WERI-Rb-1 (cell line): ENCODE data around the gene RAB35.

Source experiments
- DNase-seq: peaks from one replicate; pipeline ENCODE4 v3.0.0-alpha.2; 2020
- H3K27ac ChIP-seq: fragments of 250-450 bp; sonication (Bioruptor Pico); 2 replicates; pipeline ENCODE4 v1.5.1; 2020; ENCODE audit warnings: mild to moderate bottlenecking, moderate library complexity
- H3K27me3 ChIP-seq: fragments of 250-450 bp; sonication (Bioruptor Pico); 2 replicates; pipeline ENCODE4 v1.5.1; 2021; ENCODE audit warnings: mild to moderate bottlenecking, low read depth, moderate library complexity; ENCODE audit not compliant: insufficient read depth, severe bottlenecking
- H3K36me3 ChIP-seq: fragments of 250-450 bp; sonication (Bioruptor Pico); 2 replicates; pipeline ENCODE4 v1.5.1; 2020; ENCODE audit warnings: mild to moderate bottlenecking, moderate library complexity
- H3K4me3 ChIP-seq: 2 replicates; pipeline ENCODE4 v1.5.1; 2011; ENCODE audit warnings: low read depth, mild to moderate bottlenecking, control low read depth, low read length
- H3K9me3 ChIP-seq: fragments of 250-450 bp; sonication (Bioruptor Pico); 2 replicates; pipeline ENCODE4 v1.5.1; 2021; ENCODE audit warnings: mild to moderate bottlenecking, moderate library complexity; ENCODE audit not compliant: severe bottlenecking
- CTCF ChIP-seq: IDR thresholded peaks from 2 replicates; pipeline ENCODE4 v1.5.1; 2011; ENCODE audit warnings: low read depth, mild to moderate bottlenecking, control low read depth, inconsistent platforms, low read length

Gene RAB35

DNA sequence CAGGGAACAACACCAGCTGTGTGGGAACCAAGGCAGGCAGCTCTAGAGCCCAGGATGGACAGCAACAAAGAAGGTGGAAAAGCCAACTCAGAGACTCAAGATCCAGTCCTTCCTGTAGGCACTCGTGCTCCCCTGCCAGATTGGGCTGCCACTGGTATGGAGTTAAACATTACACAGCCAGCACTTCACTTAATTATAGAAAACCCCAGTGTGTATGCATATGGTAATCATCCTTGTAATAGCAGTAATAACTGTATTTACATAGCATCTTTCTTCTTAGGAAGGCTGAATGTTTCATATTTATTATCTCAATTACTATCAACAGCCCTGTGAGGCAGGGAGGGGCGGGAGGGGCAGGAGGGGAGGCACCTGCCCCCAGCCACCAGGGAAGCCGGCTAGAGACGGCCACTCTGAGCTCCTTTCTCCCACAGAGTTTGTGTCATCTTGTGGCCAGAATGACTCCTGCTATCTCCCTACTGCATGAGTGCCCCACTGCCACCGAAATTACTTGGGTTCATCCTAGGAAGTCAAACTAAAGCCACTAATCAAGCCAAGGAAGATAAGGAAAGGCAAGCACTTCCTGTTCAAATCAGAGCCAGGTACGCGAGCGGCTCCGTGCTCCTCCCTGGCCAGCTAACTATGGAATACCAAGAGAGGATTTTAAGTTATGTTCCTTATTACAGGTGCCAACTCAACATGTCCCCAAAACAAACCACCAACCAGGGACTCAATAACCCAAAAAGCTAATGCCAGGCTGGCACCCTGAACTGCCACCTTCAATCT, 15.7 kb upstream of the RAB35 start:
- Histone ChIP-seq H3K27me3 (no peaks in the 10 kb centered on the region), H3K27ac (no peak overlapping the region), H3K4me3 (no peak overlapping the region), H3K36me3 (peaks cover 95% of the 10 kb centered on the region), H3K9me3 (no peaks in the 10 kb centered on the region)
- TF ChIP-seq CTCF, result no peak
- no peak for DNase-seq

- Histone ChIP-seq H3K27ac (no peak overlapping the region), H3K9me3 (no peaks in the 10 kb centered on the region), H3K27me3 (no peaks in the 10 kb centered on the region), H3K4me3 (no peak overlapping the region), H3K36me3 (peaks cover 96% of the 10 kb centered on the region)
- no peak for DNase-seq
- TF ChIP-seq CTCF, result no peak
Measured at GRCh38 chr12:120131116-120131515, 14.6 kb upstream of the RAB35 start.

GRCh38 chr12:120130011-120130410, 13.5 kb upstream of the RAB35 start:
- TF ChIP-seq CTCF, result no peak
- no peak overlapping the region for H3K4me3 ChIP-seq
- H3K27me3 ChIP-seq, result no peaks in the 10 kb centered on the region
- no peak for DNase-seq
- H3K9me3 ChIP-seq, result no peaks in the 10 kb centered on the region
- H3K27ac ChIP-seq, result no peak overlapping the region
- peaks cover 86% of the 10 kb centered on the region for H3K36me3 ChIP-seq

- H3K9me3 ChIP-seq, result no peaks in the 10 kb centered on the region
- no peak for DNase-seq
- no peak overlapping the region for H3K4me3 ChIP-seq
- H3K27me3 ChIP-seq, result no peaks in the 10 kb centered on the region
- H3K36me3 ChIP-seq, result peaks cover 55% of the 10 kb centered on the region
- no peak for TF ChIP-seq CTCF
- no peak overlapping the region for H3K27ac ChIP-seq
Measured at GRCh38 chr12:120126635-120127005, 10.1 kb upstream of the RAB35 start.

- H3K27ac ChIP-seq, result no peak overlapping the region
- H3K36me3 ChIP-seq, result peaks cover 49% of the 10 kb centered on the region
Measured at GRCh38 chr12:120125792-120126634, 9.5 kb upstream of the RAB35 start.

More at GRCh38 chr12:120125792-120126634, 9.5 kb upstream of the RAB35 start:
- DNase-seq, result no peak
- no peak overlapping the region for H3K4me3 ChIP-seq
- TF ChIP-seq CTCF, result no peak
- no peaks in the 10 kb centered on the region for H3K27me3 ChIP-seq
- no peaks in the 10 kb centered on the region for H3K9me3 ChIP-seq
